ENCODE measurements around the gene GRIN3A.

Gene GRIN3A

DNA sequence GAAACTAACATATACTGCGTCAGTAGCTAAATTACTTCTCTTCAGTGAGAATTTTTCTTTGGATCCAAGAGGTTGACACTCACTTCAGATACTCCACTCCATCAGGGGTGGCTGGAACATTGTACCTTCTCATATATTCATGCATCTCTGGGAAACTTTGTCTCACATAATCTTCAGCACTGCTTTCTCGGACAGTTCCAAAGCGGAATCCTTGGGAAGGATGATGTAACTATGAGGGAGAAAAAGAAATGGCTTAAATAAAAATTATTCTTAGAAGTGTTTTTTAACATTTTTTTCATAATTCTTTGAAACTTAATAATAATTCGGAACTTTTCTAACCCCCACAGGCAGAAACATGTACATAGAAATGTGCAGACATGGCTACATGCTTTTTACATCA lies 110.3 kb downstream of the GRIN3A start:
- Histone ChIP-seq H3K27ac (ENCODE audit: poor library complexity, severe bottlenecking) (no peak overlapping the region), H3K9me3 (ENCODE audit: severe bottlenecking) (no peaks in the 10 kb centered on the region), H3K4me3 (ENCODE audit: severe bottlenecking) (no peak overlapping the region), H3K36me3 (ENCODE audit: low read depth) (no peaks in the 10 kb centered on the region), H3K4me1 (ENCODE audit: insufficient read depth, poor library complexity, severe bottlenecking) (no peaks in the 10 kb centered on the region), H3K27me3 (ENCODE audit: insufficient read depth, poor library complexity, severe bottlenecking) (peaks cover 5% of the 10 kb centered on the region)
- no peak for ATAC-seq (ENCODE audit: low read depth)
- TF ChIP-seq, protein P1, sequence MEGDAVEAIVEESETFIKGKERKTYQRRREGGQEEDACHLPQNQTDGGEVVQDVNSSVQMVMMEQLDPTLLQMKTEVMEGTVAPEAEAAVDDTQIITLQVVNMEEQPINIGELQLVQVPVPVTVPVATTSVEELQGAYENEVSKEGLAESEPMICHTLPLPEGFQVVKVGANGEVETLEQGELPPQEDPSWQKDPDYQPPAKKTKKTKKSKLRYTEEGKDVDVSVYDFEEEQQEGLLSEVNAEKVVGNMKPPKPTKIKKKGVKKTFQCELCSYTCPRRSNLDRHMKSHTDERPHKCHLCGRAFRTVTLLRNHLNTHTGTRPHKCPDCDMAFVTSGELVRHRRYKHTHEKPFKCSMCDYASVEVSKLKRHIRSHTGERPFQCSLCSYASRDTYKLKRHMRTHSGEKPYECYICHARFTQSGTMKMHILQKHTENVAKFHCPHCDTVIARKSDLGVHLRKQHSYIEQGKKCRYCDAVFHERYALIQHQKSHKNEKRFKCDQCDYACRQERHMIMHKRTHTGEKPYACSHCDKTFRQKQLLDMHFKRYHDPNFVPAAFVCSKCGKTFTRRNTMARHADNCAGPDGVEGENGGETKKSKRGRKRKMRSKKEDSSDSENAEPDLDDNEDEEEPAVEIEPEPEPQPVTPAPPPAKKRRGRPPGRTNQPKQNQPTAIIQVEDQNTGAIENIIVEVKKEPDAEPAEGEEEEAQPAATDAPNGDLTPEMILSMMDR (IDR thresholded peaks at IDR 0.05; ENCODE audit: poor library complexity, severe bottlenecking) = no peak
- DNase-seq (ENCODE audit: low spot score) = no peak

DNA sequence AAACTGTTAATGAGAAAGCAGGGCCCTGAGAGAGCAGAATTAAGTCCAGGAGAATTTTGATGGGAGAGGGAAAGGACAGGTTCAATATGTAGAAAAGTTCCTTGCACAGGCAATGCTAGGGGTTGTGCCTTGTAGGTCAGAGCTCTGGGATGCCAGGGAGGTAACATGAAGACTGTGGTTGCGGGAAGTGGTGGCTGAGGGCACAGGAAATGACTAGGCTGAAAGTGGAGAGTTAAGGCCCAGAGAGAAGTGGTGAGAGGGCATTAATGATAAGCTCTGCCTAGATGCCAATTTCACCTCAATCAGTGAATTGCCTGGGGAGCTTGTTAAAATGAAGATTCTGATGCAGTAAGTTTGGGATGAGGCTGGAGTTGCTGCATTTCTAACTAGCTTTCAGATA lies 112.2 kb downstream of the GRIN3A start:
- no peak for DNase-seq (ENCODE audit: low spot score)
- Histone ChIP-seq H3K9me3 (ENCODE audit: severe bottlenecking) (no peaks in the 10 kb centered on the region), H3K27ac (ENCODE audit: poor library complexity, severe bottlenecking) (no peak overlapping the region), H3K4me1 (ENCODE audit: insufficient read depth, poor library complexity, severe bottlenecking) (no peaks in the 10 kb centered on the region), H3K36me3 (ENCODE audit: low read depth) (no peaks in the 10 kb centered on the region), H3K27me3 (ENCODE audit: insufficient read depth, poor library complexity, severe bottlenecking) (peaks cover 5% of the 10 kb centered on the region), H3K4me3 (ENCODE audit: severe bottlenecking) (no peak overlapping the region)
- TF ChIP-seq, protein P1 (IDR thresholded peaks at IDR 0.05; ENCODE audit: poor library complexity, severe bottlenecking) = no peak
- ATAC-seq (ENCODE audit: low read depth) = no peak

DNA sequence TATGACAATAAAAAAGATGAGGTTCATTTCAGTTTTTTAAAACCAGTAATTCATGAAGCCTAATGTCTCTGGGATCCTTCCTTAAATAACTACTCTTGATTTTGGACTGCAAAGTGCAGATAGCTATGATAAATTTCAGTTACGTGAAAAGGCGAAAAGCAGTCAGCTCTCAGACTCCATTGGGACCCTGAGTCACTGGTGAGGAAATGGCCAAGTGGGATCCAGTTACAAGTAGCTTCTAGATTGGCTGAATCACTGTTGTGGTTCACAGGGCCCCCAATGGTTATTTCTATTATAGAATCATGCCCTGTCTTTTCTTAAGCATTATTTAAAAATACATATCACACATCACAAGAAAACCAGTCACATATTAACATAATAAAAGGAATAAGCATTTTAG lies 112.6 kb downstream of the GRIN3A start:
- H3K9me3 ChIP-seq (ENCODE audit: severe bottlenecking) = no peaks in the 10 kb centered on the region
- DNase-seq (ENCODE audit: low spot score) (no peak), ATAC-seq (ENCODE audit: low read depth) (no peak)
- TF ChIP-seq, protein P1 (IDR thresholded peaks at IDR 0.05; ENCODE audit: poor library complexity, severe bottlenecking) = no peak
- H3K27ac ChIP-seq (ENCODE audit: poor library complexity, severe bottlenecking) = no peak overlapping the region
- H3K27me3 ChIP-seq (ENCODE audit: insufficient read depth, poor library complexity, severe bottlenecking) = peaks cover 5% of the 10 kb centered on the region
- H3K4me3 ChIP-seq (ENCODE audit: severe bottlenecking) = no peak overlapping the region
- no peaks in the 10 kb centered on the region for H3K4me1 ChIP-seq (ENCODE audit: insufficient read depth, poor library complexity, severe bottlenecking)
- H3K36me3 ChIP-seq (ENCODE audit: low read depth) = no peaks in the 10 kb centered on the region

DNA sequence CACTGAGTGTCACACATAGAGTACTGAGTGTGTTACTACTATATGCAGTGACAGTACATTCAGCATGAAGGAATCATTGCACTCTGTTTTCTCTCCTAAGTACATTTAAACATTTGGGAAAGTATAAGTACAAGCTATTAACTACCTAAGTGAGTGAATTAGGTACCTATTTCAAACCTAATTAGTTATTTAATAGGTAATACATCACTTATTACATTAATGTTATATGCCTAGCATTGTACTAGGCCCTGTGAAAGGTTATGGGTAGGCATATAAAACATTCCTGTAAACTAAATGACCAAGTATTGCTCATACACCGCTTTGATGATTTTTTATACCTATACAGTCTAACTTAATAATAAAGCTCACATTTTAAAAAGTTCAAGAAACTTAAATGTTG lies 118.0 kb downstream of the GRIN3A start:
- Histone ChIP-seq H3K9me3 (ENCODE audit: severe bottlenecking) (no peaks in the 10 kb centered on the region), H3K4me1 (ENCODE audit: insufficient read depth, poor library complexity, severe bottlenecking) (no peaks in the 10 kb centered on the region), H3K27ac (ENCODE audit: poor library complexity, severe bottlenecking) (no peak overlapping the region), H3K4me3 (ENCODE audit: severe bottlenecking) (no peak overlapping the region), H3K27me3 (ENCODE audit: insufficient read depth, poor library complexity, severe bottlenecking) (no peaks in the 10 kb centered on the region), H3K36me3 (ENCODE audit: low read depth) (no peaks in the 10 kb centered on the region)
- no peak for ATAC-seq (ENCODE audit: low read depth)
- TF ChIP-seq, protein P1 (IDR thresholded peaks at IDR 0.05; ENCODE audit: poor library complexity, severe bottlenecking) = no peak
- DNase-seq (ENCODE audit: low spot score) = no peak

DNA sequence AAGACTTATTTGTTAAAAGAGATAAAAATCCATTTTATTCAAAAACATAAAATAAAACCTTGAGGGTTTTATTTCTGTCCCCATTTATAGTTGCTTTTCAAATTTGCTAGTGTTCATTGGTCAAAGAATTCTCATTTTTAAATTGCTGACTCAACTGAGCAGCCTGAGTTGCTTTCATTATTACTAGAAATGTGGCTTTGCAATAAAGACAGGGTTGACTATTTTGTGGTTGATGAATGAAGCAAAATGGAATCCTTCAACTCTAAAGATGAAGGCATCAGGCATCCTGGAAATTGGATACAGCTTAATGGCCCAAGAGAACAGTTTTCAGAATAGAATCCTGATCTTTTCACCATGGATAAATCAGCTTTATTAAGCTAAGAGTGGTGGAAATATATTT lies 119.7 kb downstream of the GRIN3A start:
- no peak overlapping the region for H3K27ac ChIP-seq (ENCODE audit: poor library complexity, severe bottlenecking)
- TF ChIP-seq, protein P1 (IDR thresholded peaks at IDR 0.05; ENCODE audit: poor library complexity, severe bottlenecking) = no peak
- no peaks in the 10 kb centered on the region for H3K36me3 ChIP-seq (ENCODE audit: low read depth)
- ATAC-seq (ENCODE audit: low read depth) (no peak), DNase-seq (ENCODE audit: low spot score) (no peak)
- H3K4me1 ChIP-seq (ENCODE audit: insufficient read depth, poor library complexity, severe bottlenecking) = no peaks in the 10 kb centered on the region
- no peaks in the 10 kb centered on the region for H3K9me3 ChIP-seq (ENCODE audit: severe bottlenecking)
- H3K27me3 ChIP-seq (ENCODE audit: insufficient read depth, poor library complexity, severe bottlenecking) = no peaks in the 10 kb centered on the region
- H3K4me3 ChIP-seq (ENCODE audit: severe bottlenecking) = no peak overlapping the region

Data from RWPE2 (cell line).